IPS-18c (cell line): ENCODE data around the gene GJA3.
A peak's percentile ranks its signal among the peaks of the same experiment; 100 is the strongest.
"Not testable (repeated sequence)": the region's sequence is repeated elsewhere in the genome, so short reads cannot be mapped to it uniquely, and the experiment has no call there.

Experiments
- H3K4me3 ChIP-seq: 2 replicates; pipeline ENCODE4 v1.7.0; 2013; ENCODE audit warnings: low read depth, mild to moderate bottlenecking, low read length, moderate library complexity; ENCODE audit not compliant: insufficient read depth
- H3K9me3 ChIP-seq: one replicate; pipeline ENCODE4 v1.6.1; 2013; ENCODE audit warnings: mild to moderate bottlenecking, low read length, moderate library complexity; ENCODE audit not compliant: control insufficient read depth, insufficient read depth

The GJA3 gene

GRCh38 chr13:20161951-20162300, 1.1 kb upstream of the GJA3 start:
- peak overlapping the region; percentile 61; the same call in 1 of the 2 replicates for H3K4me3 ChIP-seq
- H3K9me3 ChIP-seq: no peaks in the 10 kb centered on the region

- peak overlapping the region; percentile 61; the same call in 1 of the 2 replicates for H3K4me3 ChIP-seq
Measured at GRCh38 chr13:20161275-20161950, 561 bp upstream of the GJA3 start.

GRCh38 chr13:20159646-20160305, 1.1 kb downstream of the GJA3 start:
- Histone ChIP-seq H3K4me3 (peak overlapping the region; percentile 61; the same call in 1 of the 2 replicates), H3K9me3 (no peaks in the 10 kb centered on the region)

More at GRCh38 chr13:20161275-20161950, 561 bp upstream of the GJA3 start:
- no peaks in the 10 kb centered on the region for H3K9me3 ChIP-seq

GRCh38 chr13:20157151-20157796, 3.6 kb downstream of the GJA3 start:
- Histone ChIP-seq H3K9me3 (no peaks in the 10 kb centered on the region), H3K4me3 (no peak overlapping the region)

DNA sequence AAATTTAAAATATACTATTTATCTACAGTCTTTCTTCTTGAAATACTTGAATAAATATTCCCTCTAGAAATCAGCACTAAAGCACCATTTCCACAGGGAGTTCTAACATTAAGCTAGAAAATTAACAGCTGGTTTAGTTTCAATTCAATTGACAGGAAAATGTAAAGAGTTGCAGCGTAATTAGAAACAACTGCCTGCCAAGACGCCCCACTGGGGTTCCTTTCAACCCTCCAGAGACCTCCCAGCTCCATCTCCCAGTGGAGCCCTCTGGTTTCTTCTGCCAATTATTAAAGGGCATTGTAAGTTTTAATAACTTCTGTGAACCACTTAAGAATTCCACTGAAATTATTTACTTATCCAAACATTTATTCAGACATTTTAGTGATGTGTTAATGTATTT, 4.2 kb downstream of the GJA3 start:
- H3K4me3 ChIP-seq: no peak overlapping the region
- no peaks in the 10 kb centered on the region for H3K9me3 ChIP-seq

GRCh38 chr13:20153290-20153689, 7.6 kb downstream of the GJA3 start:
- not testable (repeated sequence) for H3K9me3 ChIP-seq, H3K4me3 ChIP-seq

DNA sequence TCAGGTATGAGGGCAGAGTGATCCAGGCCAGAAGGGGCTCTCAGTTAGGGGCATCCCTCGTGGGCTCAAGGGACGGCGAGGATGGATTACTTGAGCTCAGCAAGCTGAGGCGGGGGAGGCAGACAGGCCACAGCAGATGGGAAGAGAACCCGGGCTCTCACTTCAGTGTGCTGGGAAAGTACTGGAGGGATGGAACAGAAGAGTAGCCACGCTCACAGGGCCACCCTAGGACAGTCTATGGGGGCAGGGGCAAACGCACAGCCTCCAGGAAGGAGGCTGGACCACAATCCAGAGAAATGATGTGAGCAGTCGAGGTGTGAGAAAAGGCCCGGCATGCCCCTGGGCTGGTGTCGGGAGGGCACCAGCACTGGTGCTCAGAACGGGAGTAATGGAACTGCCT, 9.2 kb downstream of the GJA3 start:
- Histone ChIP-seq H3K9me3 (no peaks in the 10 kb centered on the region), H3K4me3 (no peak overlapping the region)

DNA sequence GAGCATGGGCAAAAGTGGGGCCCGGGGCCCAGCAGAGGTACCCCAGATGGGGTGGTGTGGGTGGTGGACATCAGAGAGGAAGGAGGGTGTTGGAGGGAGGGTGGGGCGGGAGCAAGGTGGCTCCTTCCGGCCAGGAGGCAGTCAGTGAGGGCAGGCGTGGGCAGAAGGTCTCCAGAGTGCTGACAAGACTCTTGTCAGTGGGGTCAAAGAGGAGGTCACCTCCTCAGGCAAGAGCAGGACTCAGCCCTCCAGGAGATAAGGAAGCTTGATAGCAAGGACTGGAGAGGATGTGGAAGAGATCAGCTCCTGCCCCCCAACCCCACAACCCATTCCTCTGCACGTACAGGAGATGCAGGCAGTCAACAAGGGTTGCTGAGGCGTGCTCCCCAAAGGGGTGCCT, 9.8 kb downstream of the GJA3 start:
- H3K4me3 ChIP-seq: no peak overlapping the region
- no peaks in the 10 kb centered on the region for H3K9me3 ChIP-seq

DNA sequence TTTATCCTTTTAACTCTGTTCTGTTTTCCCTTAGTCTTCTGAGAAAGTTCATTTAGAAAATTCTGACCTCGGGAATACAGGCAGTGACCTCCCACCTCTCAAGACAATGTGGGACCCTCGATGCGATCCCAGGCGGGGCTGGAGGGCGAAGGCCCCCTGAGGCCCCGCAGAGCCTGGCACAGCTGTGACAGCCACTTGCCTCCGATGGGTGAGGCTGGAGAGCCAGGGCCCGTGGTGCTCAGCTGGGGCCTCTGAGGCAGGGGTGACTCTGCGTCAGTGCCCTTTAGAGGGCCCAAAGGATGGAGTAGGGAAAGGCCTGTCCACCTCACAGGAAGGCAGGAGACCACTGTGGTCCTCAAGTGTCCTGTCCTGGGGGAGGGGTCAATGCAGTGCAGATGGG, 10.3 kb downstream of the GJA3 start:
- Histone ChIP-seq H3K9me3 (no peaks in the 10 kb centered on the region), H3K4me3 (no peak overlapping the region)

DNA sequence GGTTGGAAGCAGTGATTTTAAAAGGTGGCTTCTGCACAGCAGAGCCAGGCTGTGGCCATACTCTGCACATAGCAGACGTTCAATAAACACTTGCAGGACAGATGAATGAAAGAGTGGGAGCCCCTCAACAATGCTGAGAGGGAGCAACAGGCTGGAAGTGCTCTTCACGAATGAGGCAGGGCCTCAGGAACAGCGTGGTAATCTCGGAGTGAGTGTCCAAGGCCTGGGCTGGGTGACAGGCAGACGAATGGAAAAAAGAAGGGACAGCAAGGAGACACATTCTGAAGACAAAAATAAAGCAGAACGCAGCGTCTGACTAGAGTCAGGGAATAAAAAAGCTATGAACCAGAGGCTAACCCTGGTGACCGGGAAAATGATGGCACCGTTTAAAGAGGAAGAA, 11.1 kb downstream of the GJA3 start:
- Histone ChIP-seq H3K9me3 (no peaks in the 10 kb centered on the region), H3K4me3 (no peak overlapping the region)

DNA sequence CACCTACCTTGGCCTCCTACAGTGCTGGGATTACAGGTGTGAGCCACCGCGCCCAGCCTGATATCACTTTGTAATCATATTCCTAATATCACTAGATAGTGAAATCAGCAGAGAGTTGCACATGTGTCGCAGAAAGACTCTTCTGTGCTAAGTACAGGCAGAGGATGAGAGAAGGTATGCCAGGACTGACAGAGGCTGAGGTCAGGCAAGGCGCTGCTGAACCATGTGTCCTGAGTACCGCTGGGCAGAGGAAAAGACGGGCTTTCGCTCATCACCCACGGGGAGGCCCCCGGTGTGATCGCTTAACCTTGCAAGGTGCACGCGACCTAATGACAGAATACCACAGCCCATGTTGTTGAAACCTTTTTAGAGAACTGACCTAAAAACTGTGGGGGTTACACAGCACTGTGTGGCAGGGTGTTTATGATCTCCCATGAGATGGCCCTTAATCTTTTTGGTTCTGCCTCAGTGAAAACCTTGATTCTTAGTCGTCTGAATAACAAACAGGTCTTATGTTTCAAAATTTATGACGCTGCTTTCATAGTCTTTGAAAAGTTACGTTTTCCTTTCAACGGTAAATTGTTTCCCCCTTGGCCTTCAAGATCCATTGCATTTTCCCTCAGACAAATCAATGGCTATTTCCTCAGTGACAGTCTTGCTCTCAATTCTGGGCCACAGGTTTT, 12.2 kb downstream of the GJA3 start:
- Histone ChIP-seq H3K4me3 (no peak overlapping the region), H3K9me3 (no peaks in the 10 kb centered on the region)

DNA sequence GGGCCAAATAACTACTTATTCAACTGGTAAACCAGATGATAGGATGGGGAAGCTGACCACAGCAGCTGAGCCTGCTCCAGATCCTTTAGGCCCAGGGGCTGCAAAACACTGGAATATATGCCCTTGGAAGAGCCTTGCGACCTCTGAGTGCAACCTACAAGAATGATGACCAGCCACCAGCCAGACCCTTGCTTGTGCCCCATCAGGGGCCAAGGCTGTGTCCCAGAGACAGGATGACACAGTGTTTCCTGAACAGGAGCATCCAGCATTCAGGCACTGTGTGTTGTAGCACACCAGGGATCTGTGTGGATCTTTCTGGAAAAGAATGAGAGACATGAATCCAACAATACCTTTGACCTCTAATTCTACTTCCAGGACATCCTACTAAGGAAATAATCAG, 14.5 kb downstream of the GJA3 start:
- no peak overlapping the region for H3K4me3 ChIP-seq
- no peaks in the 10 kb centered on the region for H3K9me3 ChIP-seq

DNA sequence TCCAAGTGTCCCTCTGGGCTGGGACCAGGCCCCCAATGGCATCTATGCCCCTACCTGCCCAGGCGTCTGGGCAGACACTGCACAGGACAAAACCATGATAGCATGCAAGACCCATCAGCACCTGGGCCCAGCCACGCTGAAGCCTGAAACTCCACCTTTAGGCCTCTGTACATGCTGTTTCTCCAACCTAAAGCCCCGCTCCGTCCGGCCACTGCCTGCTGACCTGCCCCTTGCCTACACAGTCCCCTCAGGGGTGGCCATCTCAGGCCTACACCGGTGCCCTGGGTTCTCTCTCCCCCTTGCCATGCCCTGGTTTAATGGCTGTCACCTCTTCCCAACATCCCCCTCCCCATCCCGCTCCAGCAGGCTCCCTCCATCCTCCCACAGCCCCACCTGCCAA, 15.3 kb downstream of the GJA3 start:
- no peak overlapping the region for H3K4me3 ChIP-seq
- no peaks in the 10 kb centered on the region for H3K9me3 ChIP-seq

GRCh38 chr13:20144141-20144850, 16.6 kb downstream of the GJA3 start:
- H3K4me3 ChIP-seq: no peak overlapping the region
- H3K9me3 ChIP-seq: no peaks in the 10 kb centered on the region

DNA sequence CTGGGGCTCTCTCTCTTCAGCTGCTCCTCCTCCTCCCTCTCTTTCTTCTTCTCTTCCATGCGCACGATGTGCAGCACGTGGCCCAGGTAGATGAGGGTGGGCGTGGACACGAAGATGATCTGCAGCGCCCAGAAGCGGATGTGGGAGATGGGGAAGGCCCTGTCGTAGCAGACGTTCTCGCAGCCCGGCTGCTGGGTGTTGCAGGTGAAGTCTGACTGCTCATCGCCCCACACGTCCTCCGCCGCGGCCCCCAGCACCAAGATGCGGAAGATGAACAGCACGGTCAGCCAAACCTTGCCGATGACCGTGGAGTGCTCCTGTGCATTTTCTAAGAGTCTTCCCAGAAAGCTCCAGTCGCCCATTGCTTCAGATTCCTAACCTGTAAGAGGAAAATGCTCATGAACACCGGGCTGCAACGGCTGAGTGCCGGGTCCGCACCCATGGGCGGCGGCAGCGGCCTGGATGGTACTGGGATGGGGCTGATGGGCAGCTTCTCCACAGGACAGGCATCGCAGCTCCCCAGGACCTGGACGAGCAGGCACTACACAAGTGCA, 17.8 kb downstream of the GJA3 start:
- H3K9me3 ChIP-seq: no peaks in the 10 kb centered on the region
- H3K4me3 ChIP-seq: no peak overlapping the region

- Histone ChIP-seq H3K9me3 (no peaks in the 10 kb centered on the region), H3K4me3 (no peak overlapping the region)
Measured at GRCh38 chr13:20142023-20142926, 18.6 kb downstream of the GJA3 start.
